Nucleus accumbens (tissue), 56 donors: Measurements from ENCODE around the gene USP35.
"Not testable (repeated sequence)": the region's sequence is repeated elsewhere in the genome, so short reads cannot be mapped to it uniquely, and the experiment has no call there.

Source experiments
- DNase-seq, 56 donors: peaks; one replicate each; lab custom pipeline; 2025; lab: John Stamatoyannopoulos, UW

USP35 gene

DNA sequence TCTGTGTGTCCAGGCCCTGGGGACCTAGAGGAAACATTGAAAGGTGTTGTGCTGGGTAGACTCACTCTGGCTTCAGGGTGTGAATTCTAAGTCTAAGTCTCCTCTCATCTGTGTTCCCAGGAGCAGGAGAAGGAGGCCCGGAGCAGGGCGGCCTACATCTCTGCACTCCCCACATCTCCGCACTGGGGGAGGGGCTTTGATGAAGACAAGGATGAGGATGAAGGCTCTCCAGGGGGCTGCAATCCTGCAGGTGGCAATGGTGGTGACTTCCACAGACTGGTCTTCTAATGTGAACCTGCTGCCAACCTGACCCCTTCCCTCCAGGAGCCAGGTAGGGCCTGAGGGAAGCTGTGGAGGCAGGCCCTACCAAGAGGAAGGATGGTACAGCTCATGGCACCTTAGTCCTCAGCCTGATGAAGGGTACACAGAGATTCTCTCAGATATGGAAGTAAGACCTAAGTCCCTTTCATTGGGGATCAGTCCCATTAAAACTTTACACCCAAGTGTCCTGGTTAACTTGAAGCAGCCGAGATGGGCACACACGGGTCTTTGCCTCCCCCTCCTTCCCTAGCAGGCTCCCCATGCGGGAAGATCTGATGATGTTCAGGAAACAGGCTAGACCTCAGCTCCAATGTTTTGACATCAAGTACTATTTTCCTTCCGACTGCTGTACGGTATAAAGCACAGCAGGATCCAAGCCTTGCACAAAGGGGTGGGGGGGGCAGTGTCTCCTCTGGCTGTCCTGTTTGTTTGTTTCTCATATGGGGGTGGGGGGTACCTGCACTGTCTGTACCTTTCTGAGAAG, 25.0 kb downstream of the USP35 start:
- no peak for DNase-seq

- no peak for DNase-seq
Measured at GRCh38 chr11:78214331-78215194, 25.8 kb downstream of the USP35 start.

GRCh38 chr11:78216021-78216420, 27.3 kb downstream of the USP35 start:
- DNase-seq: no peak

- no peak for DNase-seq
Measured at GRCh38 chr11:78216571-78217287, 28.0 kb downstream of the USP35 start.

- DNase-seq: no peak
Measured at GRCh38 chr11:78217650-78218541, 29.2 kb downstream of the USP35 start.

DNA sequence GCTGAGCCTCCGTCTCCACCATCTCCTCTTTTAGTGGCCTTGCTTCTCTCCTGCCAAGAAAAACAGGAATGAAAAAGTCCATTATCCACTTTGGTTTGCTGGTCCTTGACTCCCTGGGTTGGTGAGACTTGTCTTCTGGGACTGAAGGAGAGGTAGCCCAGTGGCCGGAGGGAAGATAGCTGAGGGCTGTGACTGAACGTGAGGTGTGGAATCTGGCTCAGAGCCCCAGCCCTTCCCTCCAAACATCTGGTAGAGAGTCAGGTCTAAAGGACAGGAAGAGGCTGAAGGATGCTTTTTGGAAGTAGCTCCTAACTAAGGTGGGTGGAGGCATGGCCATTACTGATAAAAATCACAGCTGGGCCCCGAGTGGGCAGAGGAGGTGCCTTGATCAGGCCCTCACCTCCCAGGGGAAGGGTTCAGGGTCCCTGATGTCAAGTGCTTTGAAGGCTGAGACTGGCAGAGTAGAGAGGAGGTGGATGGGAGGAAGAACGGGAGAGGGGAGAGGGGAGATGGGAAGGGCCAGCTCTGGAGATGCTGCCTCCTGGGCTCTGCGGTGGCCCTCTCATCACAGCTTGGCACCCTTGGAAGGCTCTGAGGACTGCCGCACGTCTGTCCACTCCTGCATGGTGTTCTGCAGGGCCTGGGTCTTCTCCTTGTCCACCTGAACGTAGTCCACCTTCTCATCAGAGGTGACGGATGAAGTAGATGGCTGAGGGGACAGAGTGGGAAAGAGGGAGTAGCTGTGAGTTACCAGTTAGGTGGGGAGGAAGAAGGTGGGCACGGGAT, 30.2 kb downstream of the USP35 start:
- DNase-seq: no peak

DNA sequence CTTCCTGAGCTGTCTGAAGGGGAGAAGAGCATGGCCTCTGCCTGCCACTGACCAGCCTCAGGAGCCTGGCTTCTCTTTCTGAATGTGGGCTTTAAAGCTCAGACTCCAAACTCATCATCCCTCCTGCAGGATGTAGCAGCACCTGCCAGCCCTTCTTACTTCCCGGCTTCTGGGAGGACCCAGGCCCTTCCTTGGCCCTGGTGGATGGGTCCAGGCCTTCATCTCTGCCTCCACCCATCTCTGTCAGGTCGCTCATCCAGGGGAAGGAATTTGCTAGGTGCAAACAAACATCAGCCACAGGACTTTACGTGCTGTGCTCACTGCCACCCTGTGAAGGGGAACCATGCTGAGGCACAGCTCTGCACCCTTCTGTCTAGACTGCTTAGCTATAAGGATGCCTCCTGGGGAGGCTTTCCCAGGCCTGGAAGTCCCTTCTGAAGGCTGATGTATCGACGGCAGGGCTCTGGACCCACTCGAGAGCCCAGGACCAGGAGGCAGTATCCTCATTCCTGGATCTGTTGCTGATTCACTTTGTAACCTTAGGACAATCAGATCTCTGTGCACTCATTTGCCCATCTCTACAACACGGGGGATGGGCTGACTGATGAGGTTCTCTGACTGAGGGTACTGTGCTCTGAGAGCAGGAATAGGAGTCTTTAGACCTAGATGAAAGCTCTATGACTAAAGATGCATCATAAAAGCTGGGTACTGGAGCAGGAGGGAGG, 30.9 kb downstream of the USP35 start:
- DNase-seq: peak in 5 of 56 donors; percentile 5 to 24 (median 12)

DNA sequence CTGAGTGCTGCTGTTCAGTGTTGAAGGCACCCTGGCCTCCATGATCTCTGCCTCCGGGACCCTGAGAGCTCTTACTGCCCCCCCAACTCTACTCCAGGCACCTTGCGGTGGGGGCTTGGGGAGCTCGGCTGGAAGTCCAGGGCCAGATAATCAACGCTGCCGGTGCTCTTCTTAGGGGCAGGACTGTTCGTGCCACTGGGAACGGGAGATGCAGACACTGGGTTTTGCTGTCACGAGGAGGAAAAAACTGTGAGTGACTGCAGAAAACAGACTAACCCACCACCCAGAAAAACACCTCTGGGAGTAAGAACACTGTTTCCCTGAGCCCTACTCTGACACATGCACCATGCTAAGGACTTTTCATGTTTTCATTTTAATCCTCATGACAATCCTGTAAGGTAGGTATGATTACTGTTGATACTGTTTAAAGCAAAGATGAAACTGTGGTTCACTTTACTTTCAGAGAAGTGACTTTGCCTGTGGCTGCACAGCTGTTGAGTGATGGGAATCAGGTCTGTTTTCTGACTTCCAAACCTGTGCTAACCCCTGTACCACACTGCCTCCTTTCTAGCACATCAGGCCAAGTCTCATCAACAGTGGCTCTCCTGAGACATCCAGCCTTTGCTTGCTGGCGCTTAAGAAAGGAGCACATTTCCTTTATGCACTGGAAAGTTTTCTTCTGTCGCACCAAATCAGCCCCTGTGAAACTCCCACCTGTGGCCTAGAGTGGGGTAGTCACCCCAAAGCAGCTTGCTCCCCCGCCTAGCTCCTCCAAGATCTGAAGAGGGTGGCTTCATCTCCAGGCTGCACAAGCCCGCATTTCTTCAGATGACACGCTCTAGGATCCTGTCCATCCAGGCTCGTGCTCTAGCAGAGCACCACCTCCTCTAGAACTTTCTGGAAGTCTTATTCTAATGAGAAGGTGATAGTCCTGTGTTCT, 31.8 kb downstream of the USP35 start:
- DNase-seq: no peak

- no peak for DNase-seq
Measured at GRCh38 chr11:78221396-78222315, 32.9 kb downstream of the USP35 start.

DNA sequence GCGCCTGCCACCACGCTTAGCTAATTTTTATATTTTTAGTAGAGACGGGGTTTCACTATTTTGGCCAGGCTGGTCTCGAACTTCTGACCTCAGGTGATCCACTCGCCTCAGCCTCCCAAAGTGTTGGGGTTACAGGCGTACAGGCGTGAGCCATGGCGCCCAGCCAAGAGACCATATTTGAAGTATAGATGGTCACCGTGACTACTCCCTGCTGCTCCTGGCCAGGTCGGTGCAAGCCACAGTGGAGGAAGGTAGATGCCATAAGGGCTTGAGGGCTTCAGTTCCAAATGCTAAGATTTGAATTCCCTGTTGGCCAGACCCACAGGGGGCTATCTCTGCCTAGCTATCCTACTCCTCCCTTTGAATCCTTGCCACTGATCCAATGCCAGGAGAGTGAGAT, 34.0 kb downstream of the USP35 start:
- DNase-seq: not testable (repeated sequence)

- DNase-seq: no peak
Measured at GRCh38 chr11:78223320-78223954, 34.7 kb downstream of the USP35 start.

DNA sequence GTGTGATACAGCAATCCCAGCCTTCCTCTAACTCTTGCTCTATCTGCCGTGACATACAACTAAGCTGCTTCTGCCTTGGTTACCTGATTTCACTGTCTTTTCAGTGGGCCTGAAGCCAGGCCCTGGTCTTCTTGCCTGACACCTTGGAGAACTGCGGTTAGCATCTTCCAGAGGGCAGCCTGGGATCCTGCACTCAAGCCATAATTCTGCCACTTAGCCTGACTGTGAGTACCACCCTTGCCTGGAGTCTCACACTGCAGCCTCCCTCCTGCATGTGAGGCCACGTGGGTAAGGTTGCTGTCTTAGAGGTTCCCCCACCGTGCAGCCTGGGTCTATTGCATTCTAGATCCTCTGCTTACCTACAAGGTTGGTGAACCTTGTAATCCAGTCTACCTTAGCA, 35.8 kb downstream of the USP35 start:
- no peak for DNase-seq

- DNase-seq: no peak
Measured at GRCh38 chr11:78224906-78225420, 36.2 kb downstream of the USP35 start.

GRCh38 chr11:78226684-78227680, 38.3 kb downstream of the USP35 start:
- no peak for DNase-seq
